SU-DHL-6 (cell line): ENCODE results near the gene NRXN2.

ENCODE experiments used
- EZH2phosphoT487 ChIP-seq: fragments of 200-600 bp; sonication (generic), shearing (Covaris generic); conservative IDR thresholded peaks from 2 replicates; pipeline ENCODE4 v1.6.1; 2018; ENCODE audit warnings: mild to moderate bottlenecking, antibody characterized with exemption, low read length, moderate library complexity, mixed read lengths
- TF ChIP-seq, protein P1 (sequence below): fragments of 200-600 bp; sonication (generic); IDR thresholded peaks from one replicate; pipeline ENCODE4 v1.5.1; 2017; ENCODE audit warnings: antibody characterized with exemption, mild to moderate bottlenecking, low read length, moderate library complexity; ENCODE audit not compliant: insufficient read depth, poor library complexity, severe bottlenecking

DNA sequence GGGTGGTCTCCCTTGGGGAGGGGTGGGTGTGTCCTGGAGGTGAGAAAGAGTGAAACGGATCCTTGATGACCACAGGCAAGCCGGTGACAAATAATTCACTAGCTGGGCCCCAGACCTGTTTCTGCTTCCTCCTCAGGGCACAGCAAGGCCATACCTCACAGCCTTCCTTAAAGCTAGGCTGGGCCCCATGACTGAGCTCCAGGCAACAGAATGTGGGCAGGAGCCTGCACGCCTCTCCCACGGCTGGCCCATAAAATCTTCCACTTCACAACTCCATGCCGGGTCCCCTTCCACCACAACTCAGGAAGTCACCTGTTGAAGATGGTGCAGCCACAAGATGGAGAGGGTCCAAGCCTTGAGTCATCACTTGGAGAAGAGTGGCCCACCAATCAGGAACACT, 108.1 kb downstream of the NRXN2 start:
- TF ChIP-seq, protein P1, sequence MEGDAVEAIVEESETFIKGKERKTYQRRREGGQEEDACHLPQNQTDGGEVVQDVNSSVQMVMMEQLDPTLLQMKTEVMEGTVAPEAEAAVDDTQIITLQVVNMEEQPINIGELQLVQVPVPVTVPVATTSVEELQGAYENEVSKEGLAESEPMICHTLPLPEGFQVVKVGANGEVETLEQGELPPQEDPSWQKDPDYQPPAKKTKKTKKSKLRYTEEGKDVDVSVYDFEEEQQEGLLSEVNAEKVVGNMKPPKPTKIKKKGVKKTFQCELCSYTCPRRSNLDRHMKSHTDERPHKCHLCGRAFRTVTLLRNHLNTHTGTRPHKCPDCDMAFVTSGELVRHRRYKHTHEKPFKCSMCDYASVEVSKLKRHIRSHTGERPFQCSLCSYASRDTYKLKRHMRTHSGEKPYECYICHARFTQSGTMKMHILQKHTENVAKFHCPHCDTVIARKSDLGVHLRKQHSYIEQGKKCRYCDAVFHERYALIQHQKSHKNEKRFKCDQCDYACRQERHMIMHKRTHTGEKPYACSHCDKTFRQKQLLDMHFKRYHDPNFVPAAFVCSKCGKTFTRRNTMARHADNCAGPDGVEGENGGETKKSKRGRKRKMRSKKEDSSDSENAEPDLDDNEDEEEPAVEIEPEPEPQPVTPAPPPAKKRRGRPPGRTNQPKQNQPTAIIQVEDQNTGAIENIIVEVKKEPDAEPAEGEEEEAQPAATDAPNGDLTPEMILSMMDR: no peak
- TF ChIP-seq EZH2phosphoT487: no peak
